Chondrocyte (in vitro differentiated cells): ENCODE results near the gene NUDT16. TPM values are rescaled to one million over a fixed set of nuclear protein-coding genes. Genes with fewer than 3 reads are reported as not detected.

ENCODE experiments used
- DNase-seq: peaks from one replicate; pipeline ENCODE4 v3.0.0; 2021; ENCODE audit warnings: mixed read lengths, low spot score
- H3K27ac Mint-ChIP-seq: one replicate; pipeline ENCODE4 v1.8.0; 2021; ENCODE audit warnings: mild to moderate bottlenecking, moderate library complexity, mixed read lengths; ENCODE audit not compliant: unreplicated experiment
- H3K27me3 Mint-ChIP-seq: 2 replicates; pipeline ENCODE4 v1.8.0; 2021; ENCODE audit warnings: low read depth, mixed read lengths
- H3K36me3 Mint-ChIP-seq: 2 replicates; pipeline ENCODE4 v1.8.0; 2021; ENCODE audit warnings: low read depth, mixed read lengths
- H3K4me1 Mint-ChIP-seq: 2 replicates; pipeline ENCODE4 v1.8.0; 2021; ENCODE audit warnings: low read depth, mild to moderate bottlenecking, mixed read lengths
- H3K4me3 Mint-ChIP-seq: one replicate; pipeline ENCODE4 v1.8.0; 2021; ENCODE audit warnings: mild to moderate bottlenecking, moderate library complexity, mixed read lengths; ENCODE audit not compliant: unreplicated experiment
- H3K9me3 Mint-ChIP-seq: 2 replicates; pipeline ENCODE4 v1.8.0; 2021; ENCODE audit warnings: low read depth, mixed read lengths
- long read RNA-seq: library from polyadenylated mRNA; stranded (forward); transcript quantifications from one replicate; pipeline ENCODE4 v2.0.0, GENCODE V29; 2021
- total RNA-seq: library from RNA; stranded (reverse); gene quantifications from 3 replicates; pipeline ENCODE4 v1.2.1, GENCODE V29; 2021
- TF ChIP-seq, protein P1 (sequence below): fragments of 200-600 bp; sonication (generic); IDR thresholded peaks from 2 replicates; pipeline ENCODE4 v1.5.0; 2021; ENCODE audit warnings: antibody characterized with exemption, mild to moderate bottlenecking, moderate library complexity

Gene NUDT16
- 11.5 to 14.2 TPM (median 11.6 TPM) in 3 replicates for total RNA-seq
- long read RNA-seq, full-length matches to known transcripts, result 1 of 1 reads
- long read RNA-seq, partial matches to known transcripts, result 0 of 1 reads
- long read RNA-seq, other reads (novel, unspliced or antisense), result 0 of 1 reads

DNA sequence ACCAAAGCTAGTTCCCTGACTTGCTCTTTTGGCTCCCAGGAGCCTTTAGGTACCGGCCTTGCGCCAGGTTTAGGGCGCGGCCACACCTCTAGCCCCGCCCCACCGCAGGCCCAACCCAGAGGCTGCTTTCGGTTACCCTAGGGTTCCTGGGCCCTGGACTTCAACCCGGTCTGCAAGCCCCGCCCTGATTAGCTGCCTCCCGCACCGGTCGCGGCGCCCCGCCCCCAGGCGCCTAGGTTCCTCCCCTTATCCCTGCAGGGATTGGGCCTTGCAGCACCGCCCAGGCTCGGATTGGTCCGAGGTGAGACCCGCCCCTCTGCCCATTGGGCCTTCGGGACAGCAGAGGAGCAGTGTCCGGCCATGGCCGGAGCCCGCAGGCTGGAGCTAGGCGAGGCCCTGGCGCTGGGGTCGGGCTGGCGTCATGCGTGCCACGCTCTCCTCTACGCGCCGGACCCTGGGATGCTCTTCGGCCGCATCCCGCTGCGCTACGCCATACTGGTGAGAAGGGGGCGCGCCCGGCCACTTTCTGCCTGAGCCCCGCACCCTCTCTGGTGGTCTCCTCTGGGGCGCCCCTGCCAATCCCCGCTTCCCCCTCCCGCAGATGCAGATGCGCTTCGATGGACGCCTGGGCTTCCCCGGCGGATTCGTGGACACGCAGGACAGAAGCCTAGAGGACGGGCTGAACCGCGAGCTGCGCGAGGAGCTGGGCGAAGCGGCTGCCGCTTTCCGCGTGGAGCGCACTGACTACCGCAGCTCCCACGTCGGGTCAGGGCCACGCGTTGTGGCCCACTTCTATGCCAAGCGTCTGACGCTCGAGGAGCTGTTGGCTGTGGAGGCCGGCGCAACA lies at the start of gene NUDT16:
TSS of gene NUDT16 (plus strand) at position 330 of the 847 bp plus-strand sequence. CDS start at position 361, 31 bp downstream.
- peaks cover 24% of the 10 kb centered on the region for H3K4me1 Mint-ChIP-seq
- peaks cover 2% of the 10 kb centered on the region for H3K9me3 Mint-ChIP-seq
- DNase-seq, result peak; percentile 100
- H3K4me3 Mint-ChIP-seq, result peak within 1 kb of the TSS; percentile 98
- TF ChIP-seq, protein P1, sequence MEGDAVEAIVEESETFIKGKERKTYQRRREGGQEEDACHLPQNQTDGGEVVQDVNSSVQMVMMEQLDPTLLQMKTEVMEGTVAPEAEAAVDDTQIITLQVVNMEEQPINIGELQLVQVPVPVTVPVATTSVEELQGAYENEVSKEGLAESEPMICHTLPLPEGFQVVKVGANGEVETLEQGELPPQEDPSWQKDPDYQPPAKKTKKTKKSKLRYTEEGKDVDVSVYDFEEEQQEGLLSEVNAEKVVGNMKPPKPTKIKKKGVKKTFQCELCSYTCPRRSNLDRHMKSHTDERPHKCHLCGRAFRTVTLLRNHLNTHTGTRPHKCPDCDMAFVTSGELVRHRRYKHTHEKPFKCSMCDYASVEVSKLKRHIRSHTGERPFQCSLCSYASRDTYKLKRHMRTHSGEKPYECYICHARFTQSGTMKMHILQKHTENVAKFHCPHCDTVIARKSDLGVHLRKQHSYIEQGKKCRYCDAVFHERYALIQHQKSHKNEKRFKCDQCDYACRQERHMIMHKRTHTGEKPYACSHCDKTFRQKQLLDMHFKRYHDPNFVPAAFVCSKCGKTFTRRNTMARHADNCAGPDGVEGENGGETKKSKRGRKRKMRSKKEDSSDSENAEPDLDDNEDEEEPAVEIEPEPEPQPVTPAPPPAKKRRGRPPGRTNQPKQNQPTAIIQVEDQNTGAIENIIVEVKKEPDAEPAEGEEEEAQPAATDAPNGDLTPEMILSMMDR, result peak; percentile 48
- H3K36me3 Mint-ChIP-seq, result peaks cover 15% of the 10 kb centered on the region
- peak within 1 kb of the TSS; percentile 98 for H3K27ac Mint-ChIP-seq
- H3K27me3 Mint-ChIP-seq, result no peaks in the 10 kb centered on the region

DNA sequence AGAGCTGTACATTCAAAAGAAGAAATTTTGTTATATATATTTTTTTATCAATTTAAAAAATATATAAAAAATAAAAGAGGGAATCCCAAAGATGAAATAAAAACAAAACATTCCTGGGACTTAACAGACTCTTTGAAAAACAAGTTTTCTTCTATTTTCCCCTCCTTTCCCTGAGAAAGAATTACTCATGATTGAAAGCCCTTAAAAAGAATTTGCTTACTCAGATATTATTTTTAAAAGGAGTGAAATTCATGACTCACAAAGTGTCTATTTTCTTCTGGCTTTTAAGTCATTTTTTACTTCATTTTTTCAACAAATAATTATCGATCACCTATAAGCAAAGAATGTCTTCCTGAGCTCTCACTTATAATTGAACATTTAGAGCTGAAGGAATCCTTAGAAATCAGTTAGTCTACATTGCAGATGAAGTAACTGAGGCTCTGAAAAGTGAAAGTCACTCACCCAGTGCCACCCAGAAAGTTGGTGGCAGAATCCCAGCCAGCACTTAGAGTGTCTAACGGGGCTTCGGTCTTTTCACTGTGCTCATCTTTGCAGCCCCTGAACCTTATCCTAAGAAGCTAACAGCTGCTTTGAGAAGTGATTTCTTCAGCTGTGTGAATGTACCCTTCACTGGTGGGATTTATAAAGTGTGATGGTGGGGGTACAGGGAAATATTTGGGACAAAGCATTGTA lies 42.5 kb upstream of the NUDT16 start:
- Mint-ChIP-seq H3K27ac (peak overlapping the region; percentile 84), H3K9me3 (peaks cover 6% of the 10 kb centered on the region), H3K27me3 (no peaks in the 10 kb centered on the region), H3K4me3 (peak overlapping the region; percentile 48), H3K36me3 (peaks cover 2% of the 10 kb centered on the region), H3K4me1 (peaks cover 24% of the 10 kb centered on the region)
- no peak for DNase-seq
- TF ChIP-seq, protein P1, result no peak

DNA sequence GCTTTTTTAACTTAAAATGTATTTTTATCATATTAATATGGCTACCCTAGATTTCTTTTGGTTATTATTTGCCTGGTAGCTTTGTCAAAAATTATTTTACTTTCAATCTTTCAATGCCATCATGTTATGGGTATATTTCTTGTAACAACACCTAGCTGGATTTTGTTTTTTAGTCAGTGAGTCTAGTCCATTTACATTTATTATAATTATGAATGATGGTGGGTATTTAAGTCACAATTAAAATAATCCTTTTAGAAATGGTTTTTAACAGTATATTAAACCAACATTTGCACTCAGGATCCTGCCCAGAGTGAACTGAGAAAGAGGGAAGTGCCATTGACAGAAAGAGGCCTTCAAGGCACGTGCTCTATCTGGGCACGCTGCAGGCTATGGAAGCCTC lies 39.8 kb upstream of the NUDT16 start:
- no peak for DNase-seq
- Mint-ChIP-seq H3K4me3 (no peak overlapping the region), H3K27me3 (no peaks in the 10 kb centered on the region), H3K9me3 (peaks cover 3% of the 10 kb centered on the region), H3K36me3 (peaks cover 2% of the 10 kb centered on the region), H3K4me1 (peaks cover 24% of the 10 kb centered on the region), H3K27ac (no peak overlapping the region)
- TF ChIP-seq, protein P1, result no peak

DNA sequence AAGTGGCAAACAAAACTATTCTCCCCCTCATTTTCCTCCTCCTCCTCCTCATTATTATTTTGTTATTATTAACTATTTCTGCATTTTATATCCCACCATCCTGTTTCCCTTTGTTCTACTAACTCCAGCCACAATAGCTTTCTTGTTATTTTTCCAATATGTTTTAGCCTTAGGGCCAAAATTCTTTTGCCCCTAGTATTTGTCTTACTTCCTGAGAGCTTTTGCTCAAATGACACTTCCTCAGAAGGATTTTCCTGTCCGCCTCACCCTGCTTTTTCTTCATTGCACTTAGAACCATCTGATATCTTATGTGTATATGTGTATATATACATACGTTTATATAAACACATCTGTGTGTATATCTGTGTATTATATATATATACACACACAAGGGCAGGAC lies 32.7 kb upstream of the NUDT16 start:
- Mint-ChIP-seq H3K27ac (no peak overlapping the region), H3K36me3 (no peaks in the 10 kb centered on the region), H3K27me3 (no peaks in the 10 kb centered on the region), H3K4me1 (peaks cover 33% of the 10 kb centered on the region), H3K9me3 (peaks cover 2% of the 10 kb centered on the region), H3K4me3 (no peak overlapping the region)
- TF ChIP-seq, protein P1, result no peak
- DNase-seq, result no peak

DNA sequence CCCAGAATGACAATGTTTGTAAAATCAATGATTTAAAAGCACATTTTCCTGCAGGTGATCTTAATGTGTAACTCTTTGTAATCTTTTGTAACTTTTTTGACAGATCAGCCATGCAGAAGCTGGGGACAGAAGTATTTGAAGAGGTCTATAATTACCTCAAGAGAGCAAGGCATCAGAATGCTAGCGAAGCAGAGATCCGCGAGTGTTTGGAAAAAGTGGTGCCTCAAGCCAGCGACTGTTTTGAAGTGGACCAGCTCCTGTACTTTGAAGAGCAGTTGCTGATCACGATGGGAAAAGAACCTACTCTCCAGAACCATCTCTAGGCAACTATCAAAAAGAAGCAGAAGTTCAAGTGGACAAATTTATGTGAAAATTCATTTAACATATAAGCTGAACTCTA lies 32.1 kb upstream of the NUDT16 start:
- DNase-seq, result no peak
- Mint-ChIP-seq H3K4me3 (no peak overlapping the region), H3K36me3 (no peaks in the 10 kb centered on the region), H3K9me3 (no peaks in the 10 kb centered on the region), H3K4me1 (peaks cover 33% of the 10 kb centered on the region), H3K27me3 (no peaks in the 10 kb centered on the region), H3K27ac (peak overlapping the region; percentile 60)
- TF ChIP-seq, protein P1, result no peak
